ENCODE data around the gene DEFB126. TPM values are rescaled to one million over a fixed set of nuclear protein-coding genes. Genes with fewer than 3 reads are reported as not detected.

DEFB126 gene
- total RNA-seq, 1 donor from 2014 or later, result not detected

DNA sequence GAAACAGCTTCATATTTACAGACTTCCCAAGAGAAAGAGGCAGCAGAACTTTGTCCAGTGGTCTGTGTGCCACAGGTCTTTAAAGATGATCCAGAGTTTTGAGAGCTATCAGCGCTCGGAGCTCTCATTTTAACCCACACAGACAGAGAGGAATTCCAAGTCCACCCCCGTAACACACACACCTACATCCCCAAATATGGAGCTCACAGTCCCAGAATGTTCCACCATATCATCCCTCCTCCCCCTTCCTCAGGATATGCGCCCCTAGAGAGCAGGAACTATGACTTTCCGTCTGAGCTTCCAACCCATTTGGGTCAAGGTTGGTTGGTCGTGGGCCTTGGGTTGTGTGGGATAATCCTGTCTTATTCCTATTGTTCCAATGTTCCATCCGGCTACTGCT lies 47.2 kb downstream of the DEFB126 start, which contains the start of gene DEFB128:
DEFB128 (minus strand) TSS at position 101 of the 400 bp plus-strand sequence; CDS start at position 13, 88 bp downstream.
- DNase-seq (ENCODE audit: low spot score, unreplicated experiment), result no peak
- TF ChIP-seq, protein P1, sequence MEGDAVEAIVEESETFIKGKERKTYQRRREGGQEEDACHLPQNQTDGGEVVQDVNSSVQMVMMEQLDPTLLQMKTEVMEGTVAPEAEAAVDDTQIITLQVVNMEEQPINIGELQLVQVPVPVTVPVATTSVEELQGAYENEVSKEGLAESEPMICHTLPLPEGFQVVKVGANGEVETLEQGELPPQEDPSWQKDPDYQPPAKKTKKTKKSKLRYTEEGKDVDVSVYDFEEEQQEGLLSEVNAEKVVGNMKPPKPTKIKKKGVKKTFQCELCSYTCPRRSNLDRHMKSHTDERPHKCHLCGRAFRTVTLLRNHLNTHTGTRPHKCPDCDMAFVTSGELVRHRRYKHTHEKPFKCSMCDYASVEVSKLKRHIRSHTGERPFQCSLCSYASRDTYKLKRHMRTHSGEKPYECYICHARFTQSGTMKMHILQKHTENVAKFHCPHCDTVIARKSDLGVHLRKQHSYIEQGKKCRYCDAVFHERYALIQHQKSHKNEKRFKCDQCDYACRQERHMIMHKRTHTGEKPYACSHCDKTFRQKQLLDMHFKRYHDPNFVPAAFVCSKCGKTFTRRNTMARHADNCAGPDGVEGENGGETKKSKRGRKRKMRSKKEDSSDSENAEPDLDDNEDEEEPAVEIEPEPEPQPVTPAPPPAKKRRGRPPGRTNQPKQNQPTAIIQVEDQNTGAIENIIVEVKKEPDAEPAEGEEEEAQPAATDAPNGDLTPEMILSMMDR (IDR thresholded peaks at IDR 0.05; ENCODE audit: unreplicated experiment), result no peak
- peaks cover 11% of the 10 kb centered on the region for H3K27me3 Mint-ChIP-seq
- H3K9me3 Mint-ChIP-seq (ENCODE audit: low read depth), result peaks cover 13% of the 10 kb centered on the region
- no peak within 1 kb of the TSS for H3K4me3 Mint-ChIP-seq (ENCODE audit: low read depth)
- H3K27ac Mint-ChIP-seq, result no peak within 1 kb of the TSS
- no peaks in the 10 kb centered on the region for H3K4me1 Mint-ChIP-seq (ENCODE audit: low read depth)
- no peaks in the 10 kb centered on the region for H3K36me3 Mint-ChIP-seq (ENCODE audit: insufficient read depth)

Other genes with a start within 250 kb of the DEFB126 start
- gene DEFB125, start 54.9 kb upstream of the DEFB126 start, total RNA-seq, result not detected in 2 replicates
- gene DEFB127, start 14.9 kb downstream of the DEFB126 start, total RNA-seq, result not detected in 2 replicates
- not detected in 2 replicates for gene DEFB128, start 47.1 kb downstream of the DEFB126 start, total RNA-seq
- gene DEFB129, start 84.7 kb downstream of the DEFB126 start, total RNA-seq, result not detected in 2 replicates
- not detected in 2 replicates for gene DEFB132, start 115.1 kb downstream of the DEFB126 start, total RNA-seq
- gene C20orf96, start 148.2 kb downstream of the DEFB126 start, total RNA-seq, result 69.9 and 70.1 TPM in 2 replicates
- 30.5 and 31.2 TPM in 2 replicates for gene ZCCHC3, start 155.0 kb downstream of the DEFB126 start, total RNA-seq
- 54.8 and 59.0 TPM in 2 replicates for gene SOX12, start 183.0 kb downstream of the DEFB126 start, total RNA-seq
- 28.9 and 33.0 TPM in 2 replicates for gene NRSN2, start 204.5 kb downstream of the DEFB126 start, total RNA-seq
- gene TRIB3, start 238.2 kb downstream of the DEFB126 start, total RNA-seq, result 5.2 and 7.8 TPM in 2 replicates

All from progenitor cell of endocrine pancreas (in vitro differentiated cells).